NB4 (cell line): ENCODE data around the gene PTEN.

Experiments used
- MYC ChIP-seq: IDR thresholded peaks from 2 replicates; pipeline ENCODE4 v1.6.1; 2011; ENCODE audit warnings: low read depth, low read length
- POLR2A ChIP-seq: IDR thresholded peaks from 2 replicates; pipeline ENCODE4 v1.6.1; 2011; ENCODE audit warnings: mild to moderate bottlenecking; ENCODE audit not compliant: insufficient read length; ENCODE audit errors: extremely low read depth
- TF ChIP-seq, protein P1 (sequence below): IDR thresholded peaks from one replicate; pipeline ENCODE4 v1.5.1; 2012; ENCODE audit warnings: low read depth, low read length

- TF ChIP-seq, protein P1, sequence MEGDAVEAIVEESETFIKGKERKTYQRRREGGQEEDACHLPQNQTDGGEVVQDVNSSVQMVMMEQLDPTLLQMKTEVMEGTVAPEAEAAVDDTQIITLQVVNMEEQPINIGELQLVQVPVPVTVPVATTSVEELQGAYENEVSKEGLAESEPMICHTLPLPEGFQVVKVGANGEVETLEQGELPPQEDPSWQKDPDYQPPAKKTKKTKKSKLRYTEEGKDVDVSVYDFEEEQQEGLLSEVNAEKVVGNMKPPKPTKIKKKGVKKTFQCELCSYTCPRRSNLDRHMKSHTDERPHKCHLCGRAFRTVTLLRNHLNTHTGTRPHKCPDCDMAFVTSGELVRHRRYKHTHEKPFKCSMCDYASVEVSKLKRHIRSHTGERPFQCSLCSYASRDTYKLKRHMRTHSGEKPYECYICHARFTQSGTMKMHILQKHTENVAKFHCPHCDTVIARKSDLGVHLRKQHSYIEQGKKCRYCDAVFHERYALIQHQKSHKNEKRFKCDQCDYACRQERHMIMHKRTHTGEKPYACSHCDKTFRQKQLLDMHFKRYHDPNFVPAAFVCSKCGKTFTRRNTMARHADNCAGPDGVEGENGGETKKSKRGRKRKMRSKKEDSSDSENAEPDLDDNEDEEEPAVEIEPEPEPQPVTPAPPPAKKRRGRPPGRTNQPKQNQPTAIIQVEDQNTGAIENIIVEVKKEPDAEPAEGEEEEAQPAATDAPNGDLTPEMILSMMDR, result no peak
- no peak for TF ChIP-seq MYC
- TF ChIP-seq POLR2A, result no peak
Observed at GRCh38 chr10:87862679-87863052, 759 bp upstream of the PTEN start.
